NOMO-1 treated with dmso at 0.1 percent for 144 hours (cell line): ENCODE data around the gene HOXD12.

Experiments used
- DNase-seq: peaks from one replicate; lab custom pipeline; 2025; ENCODE audit not compliant: unreplicated experiment; lab: John Stamatoyannopoulos, UW

Gene HOXD12

DNA sequence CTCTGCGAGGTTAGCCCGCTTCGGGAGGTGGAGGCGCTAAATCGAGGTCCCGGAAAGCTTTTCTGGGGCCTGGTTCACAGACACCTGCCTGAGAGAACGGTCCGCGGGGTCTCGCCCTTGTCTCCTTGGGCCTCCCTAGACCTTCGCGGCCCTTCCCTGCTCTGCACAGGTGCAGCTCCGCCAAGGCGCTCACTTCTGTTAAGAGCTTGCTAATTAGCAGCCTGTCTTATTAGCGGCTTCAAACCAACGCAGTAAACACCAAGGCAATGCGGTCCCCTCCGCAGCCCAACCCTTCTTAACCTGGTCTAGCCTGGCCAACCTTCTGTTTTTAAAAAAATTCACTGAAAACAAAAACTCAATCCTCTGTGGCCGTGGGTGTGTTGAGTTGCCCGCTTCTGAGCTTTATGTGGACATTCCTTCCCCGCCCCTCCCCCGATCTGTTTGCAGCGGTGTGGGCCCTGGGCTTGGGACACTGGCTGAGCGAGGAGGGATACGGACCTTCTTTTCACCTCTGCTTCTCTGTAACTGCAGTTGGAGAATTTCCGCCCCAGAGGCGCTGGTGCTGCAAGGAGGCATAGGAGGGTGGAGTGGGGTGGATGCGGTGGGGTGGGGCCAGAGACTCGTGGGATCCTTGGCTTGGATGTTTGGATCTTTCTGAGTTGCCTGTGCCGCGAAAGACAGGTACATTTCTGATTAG is 48.4 kb downstream of the HOXD12 start:
- DNase-seq, result no peak

DNA sequence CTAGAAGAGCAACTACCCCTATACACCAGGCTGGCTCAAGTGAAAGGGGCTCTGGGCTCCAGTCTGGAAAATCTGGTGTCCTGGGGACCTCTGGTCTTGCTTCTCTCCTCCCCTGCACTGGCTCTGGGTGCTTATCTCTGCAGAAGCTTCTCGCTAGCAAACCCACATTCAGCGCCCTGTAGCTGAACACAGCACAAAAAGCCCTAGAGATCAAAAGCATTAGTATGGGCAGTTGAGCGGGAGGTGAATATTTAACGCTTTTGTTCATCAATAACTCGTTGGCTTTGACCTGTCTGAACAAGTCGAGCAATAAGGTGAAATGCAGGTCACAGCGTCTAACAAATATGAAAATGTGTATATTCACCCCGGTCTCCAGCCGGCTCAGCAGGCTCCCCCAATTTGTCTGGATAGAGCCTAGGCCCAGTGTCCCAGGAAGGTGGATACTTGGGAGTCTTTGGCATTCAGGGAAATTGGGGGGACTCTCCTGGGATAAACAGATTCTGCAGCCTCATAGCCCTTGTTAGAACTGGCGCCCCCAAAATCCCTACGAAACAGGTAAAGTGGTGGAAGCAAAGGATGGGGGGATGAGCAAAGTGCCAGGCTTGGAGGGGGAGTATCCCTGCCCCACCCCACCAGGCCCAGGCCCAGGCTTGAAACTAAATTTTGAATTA is 49.3 kb downstream of the HOXD12 start:
- DNase-seq, result no peak

DNA sequence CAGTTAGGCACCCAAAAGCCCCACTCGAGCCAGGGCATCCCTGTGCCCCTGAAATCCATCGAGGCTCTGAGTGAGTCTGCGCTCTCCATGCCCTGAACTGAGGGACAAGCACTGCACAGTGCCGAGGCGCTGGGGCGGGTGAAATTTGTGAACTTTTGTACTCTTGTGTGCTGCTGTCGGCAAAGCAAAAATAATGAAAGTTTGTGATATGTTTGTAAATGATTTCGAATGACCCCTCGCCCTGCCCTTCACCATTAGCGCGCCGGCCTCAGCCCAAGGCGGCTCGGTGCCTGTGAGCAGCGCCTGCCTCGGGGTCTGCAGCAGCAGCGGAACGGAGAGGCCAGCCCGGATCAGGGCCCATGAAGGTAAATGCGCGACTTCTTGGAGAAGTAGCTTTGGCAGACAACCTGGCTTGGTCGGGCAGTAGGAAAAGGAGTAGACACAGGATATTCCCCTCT is 49.9 kb downstream of the HOXD12 start:
- no peak for DNase-seq

DNA sequence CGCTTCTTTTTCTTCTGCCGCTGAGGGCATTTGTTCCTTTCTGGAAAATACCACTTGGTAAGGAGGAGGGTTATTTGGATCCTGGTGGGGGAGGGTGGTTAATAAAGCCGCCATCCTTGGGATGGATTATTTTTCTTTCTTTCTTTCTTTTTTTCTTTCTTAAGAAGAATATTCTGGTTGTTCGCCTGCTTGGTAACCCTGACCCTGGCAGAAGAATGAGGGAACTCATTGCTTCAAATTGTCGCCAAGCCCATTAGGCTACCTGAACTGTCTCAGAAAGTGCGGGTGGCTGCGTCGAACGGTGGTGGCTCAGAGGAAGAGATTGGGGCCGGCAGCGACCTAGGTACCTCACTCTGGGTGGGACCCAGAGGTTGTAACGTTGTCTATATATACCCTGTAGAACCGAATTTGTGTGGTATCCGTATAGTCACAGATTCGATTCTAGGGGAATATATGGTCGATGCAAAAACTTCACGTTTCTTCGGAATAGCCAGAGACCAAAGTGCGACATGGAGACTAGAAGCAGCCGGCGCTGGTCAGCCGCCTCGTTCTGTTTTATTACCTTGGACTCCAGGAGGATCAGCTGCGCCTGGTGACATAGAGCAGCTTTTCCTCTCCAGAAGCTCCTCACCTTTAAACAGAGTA is 50.5 kb downstream of the HOXD12 start:
- no peak for DNase-seq

DNA sequence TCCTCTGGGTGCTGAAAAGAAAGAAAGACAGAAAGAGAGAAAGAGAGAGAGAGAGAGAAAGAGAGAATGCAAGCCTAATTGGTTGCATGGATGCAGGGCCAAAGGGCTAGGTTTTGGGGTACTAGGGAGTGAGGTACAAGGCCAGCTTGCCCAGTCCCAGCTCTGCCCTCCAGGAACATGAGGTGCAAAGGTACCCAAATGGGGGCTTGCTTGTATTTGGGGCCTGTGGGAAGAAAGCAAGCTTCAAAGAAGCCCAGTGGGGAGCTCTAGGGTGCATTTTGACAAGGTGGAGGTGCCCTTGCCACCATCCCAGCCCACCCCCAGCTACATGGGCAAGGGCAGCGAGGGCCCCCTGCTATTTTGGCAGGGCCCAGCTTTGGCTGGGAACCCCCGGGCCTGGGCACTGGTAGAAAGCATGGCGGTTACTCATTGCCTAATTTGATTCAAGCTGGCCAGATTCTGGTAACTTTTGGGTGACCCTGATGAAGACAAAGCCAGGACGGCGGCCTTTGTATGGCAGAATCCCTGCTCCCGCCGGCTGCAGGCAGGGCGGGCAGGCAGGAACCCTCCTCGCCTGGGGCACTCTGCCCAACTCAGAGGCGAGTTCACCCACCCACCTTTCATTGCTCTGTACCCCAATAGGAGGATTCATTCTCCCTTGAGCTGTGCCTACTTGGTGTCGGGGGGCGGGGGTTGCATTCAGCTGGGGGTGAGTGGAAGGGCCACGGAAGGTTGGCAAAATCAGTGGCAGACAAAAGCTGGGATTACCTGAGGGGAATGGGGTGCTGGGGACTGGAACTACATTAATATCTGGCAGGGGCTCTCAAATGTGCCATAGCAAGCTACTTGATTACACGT is 51.2 kb downstream of the HOXD12 start:
- no peak for DNase-seq

DNA sequence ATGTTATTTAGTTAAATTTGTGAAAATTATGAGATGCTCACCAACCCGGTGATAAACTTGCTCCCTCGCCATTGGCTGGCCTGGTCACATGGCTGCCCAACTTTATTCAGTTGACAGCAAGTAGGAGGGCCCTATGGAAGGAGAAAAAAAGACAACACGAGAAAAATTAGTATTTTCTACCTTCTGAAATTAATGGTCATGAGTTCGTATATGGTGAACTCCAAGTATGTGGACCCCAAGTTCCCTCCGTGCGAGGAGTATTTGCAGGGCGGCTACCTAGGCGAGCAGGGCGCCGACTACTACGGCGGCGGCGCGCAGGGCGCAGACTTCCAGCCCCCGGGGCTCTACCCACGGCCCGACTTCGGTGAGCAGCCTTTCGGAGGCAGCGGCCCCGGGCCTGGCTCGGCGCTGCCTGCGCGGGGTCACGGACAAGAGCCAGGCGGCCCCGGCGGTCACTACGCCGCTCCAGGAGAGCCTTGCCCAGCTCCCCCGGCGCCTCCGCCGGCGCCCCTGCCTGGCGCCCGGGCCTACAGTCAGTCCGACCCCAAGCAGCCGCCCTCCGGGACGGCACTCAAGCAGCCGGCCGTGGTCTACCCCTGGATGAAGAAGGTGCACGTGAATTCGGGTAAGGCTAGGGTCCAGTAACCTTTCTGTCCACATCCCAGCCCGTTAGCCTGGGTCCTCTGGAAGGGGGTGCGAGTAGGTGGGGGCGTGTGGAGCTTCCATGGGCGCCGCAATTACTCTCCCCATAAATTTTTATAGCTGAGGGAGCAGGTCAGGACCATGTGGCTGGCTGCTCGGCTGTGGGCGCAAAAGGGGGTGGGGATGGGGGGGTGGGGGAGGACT is 52.1 kb downstream of the HOXD12 start, which contains the start of gene HOXD4:
Gene HOXD4, plus strand, starts transcription at position 109 of the 846 bp plus-strand sequence. Its CDS starts 84 bp downstream, at position 193.
- no peak for DNase-seq
